WI38 (cell line): Measurements from ENCODE around the gene APOF.

Experiments
- H3K4me3 ChIP-seq: 2 replicates; pipeline ENCODE4 v1.5.1; 2011; ENCODE audit warnings: low read depth, mild to moderate bottlenecking, control low read depth, low read length
- TF ChIP-seq, protein P1 (sequence below): IDR thresholded peaks from 2 replicates; pipeline ENCODE4 v1.5.1; 2012; ENCODE audit warnings: low read depth, mild to moderate bottlenecking, control low read depth, low read length

Gene APOF

DNA sequence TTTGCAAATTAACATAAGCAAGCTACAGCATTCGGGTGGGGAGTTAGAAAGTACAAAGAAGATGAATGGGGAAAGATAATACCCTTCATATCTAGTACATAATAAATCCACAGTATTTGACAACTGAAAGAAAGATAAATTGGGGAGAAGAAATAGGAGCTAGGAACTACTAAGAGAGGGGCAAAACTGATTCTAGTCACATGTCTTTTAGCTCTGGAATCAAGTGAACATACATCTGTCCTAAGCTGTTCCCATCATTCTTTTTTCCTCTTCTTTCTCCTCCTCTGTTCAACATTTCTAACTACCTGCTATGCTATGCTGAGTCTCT is 15.3 kb upstream of the APOF start:
- TF ChIP-seq, protein P1, sequence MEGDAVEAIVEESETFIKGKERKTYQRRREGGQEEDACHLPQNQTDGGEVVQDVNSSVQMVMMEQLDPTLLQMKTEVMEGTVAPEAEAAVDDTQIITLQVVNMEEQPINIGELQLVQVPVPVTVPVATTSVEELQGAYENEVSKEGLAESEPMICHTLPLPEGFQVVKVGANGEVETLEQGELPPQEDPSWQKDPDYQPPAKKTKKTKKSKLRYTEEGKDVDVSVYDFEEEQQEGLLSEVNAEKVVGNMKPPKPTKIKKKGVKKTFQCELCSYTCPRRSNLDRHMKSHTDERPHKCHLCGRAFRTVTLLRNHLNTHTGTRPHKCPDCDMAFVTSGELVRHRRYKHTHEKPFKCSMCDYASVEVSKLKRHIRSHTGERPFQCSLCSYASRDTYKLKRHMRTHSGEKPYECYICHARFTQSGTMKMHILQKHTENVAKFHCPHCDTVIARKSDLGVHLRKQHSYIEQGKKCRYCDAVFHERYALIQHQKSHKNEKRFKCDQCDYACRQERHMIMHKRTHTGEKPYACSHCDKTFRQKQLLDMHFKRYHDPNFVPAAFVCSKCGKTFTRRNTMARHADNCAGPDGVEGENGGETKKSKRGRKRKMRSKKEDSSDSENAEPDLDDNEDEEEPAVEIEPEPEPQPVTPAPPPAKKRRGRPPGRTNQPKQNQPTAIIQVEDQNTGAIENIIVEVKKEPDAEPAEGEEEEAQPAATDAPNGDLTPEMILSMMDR: no peak
- H3K4me3 ChIP-seq: no peak overlapping the region

DNA sequence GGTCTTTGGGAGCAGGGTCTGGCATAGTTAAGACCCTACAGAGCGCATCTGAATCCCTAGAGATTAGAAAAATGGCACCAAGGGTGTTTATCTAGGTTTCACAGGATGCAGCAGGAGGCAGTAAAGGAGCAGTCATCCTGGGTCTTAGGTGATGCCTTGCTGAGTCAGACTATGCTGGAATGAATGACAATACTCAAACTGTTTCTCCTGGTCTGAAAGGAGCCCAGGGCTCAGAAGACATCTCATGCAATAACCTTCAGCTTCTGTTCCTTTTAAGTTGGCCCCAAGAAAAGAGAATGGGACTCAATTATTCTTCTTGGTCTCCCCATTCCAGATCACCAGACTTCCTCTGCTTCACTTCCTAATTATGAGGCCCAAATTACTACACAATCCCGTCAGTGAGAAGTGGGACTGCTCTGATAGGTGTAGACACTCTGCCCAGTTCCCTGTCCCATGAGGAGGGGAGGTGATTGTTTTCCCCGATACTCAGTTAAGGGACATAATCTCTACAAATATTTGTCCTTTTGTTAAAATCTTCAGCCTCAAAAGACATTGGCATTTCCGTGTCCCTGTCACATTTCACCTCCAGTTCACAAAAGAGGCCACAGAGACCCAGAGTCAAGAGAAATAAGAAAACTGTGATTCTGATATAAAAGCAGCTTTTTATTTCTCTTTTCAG is 14.8 kb upstream of the APOF start:
- H3K4me3 ChIP-seq: no peak overlapping the region
- TF ChIP-seq, protein P1: peak; percentile 32

DNA sequence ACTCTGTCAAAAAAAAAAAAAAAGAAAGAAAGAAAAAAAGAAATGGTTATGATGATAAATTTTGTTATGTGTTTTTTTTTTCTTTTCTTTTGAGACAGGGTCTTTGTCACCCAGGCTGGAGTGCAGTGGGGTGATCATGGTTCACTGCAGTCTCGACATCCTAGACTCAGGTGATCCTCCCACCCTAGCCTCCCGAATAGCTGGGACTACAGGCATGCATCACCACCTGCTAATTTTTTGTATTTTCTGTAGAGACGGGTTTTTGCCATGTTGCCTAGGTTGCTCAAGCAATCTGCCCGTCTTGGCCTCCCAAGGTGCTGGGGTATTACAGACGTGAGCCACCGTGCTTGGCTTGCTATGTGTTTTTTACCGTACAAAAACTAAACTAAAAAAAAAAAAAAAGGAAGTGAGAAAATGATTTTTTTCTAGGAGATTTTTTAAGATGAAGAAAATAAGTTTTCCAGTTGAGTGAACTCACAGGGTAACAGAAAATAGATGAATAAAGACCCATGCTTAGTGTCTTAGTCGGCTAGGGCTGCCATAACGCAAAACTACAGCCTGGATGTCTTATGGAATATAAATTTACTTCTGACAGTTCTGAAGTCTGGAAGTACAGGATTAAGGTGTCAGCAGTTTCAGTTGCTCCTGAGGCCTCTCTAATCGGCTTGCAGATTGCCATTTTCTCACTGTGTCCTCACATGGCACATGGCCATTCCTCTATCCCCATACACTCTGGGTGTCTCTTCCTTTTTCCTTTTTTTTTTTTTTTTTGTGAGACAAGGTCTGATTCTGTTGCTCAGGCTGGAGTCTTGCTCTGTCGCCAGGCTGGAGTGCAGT is 13.2 kb upstream of the APOF start:
- H3K4me3 ChIP-seq: no peak overlapping the region
- TF ChIP-seq, protein P1: no peak

DNA sequence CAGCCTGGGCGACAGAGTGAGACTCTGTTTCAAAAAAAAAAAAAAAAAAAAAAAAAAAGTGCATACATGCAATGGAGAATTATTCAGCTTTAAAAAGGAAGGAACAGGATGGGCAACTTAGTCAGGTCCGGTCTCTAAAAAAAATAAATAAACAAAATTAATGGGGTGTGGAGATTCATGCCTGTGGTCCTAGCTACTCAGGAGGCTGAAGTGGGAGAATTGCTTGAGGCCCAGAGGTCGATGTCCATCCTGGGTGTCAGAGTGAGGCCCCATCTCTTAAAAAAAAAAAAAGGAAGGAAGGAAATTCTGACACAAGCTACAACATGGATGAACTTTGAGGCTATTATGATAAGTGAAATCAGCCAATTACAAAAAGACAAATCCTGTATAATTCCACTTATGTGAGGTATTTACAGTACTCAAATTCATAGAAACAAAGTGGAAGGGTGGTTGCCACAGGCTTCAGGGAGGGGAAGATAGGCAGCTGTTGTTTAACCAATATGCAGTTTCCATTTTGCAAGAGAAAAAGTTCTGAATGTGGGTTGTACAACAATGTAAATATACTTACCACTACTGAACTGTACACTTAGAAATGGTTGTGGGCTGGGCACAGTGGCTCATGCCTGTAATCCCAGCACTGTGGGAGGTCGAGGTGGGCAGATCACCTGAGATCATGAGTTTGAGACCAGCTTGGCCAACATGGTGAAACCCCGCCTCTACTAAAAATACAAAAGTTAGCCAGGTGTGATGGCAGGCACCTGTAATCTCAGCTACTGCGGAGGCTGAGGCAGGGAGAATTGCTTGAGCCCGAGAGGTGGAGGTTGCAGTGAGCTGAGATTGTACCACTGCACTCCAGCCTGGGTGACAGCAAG is 12.3 kb upstream of the APOF start:
- no peak overlapping the region for H3K4me3 ChIP-seq
- TF ChIP-seq, protein P1: no peak

DNA sequence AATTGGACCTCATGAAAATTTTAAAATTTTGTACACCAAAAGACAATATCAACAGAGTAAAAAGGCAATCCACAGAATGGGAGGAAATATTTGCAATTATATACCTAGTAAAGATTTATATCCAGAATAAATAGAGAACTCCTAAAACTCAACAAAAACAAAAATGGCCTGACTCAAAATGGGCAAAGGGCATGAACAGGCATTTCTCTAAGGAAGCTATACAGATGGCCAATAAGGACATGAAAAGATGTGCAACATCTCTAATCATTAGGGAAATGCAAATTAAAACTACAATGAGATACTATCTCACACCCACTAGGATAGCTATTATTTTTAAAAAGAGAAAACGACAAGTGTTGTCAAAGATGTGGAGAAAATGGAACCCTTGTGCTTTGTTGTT is 10.9 kb upstream of the APOF start:
- TF ChIP-seq, protein P1: no peak
- H3K4me3 ChIP-seq: no peak overlapping the region

DNA sequence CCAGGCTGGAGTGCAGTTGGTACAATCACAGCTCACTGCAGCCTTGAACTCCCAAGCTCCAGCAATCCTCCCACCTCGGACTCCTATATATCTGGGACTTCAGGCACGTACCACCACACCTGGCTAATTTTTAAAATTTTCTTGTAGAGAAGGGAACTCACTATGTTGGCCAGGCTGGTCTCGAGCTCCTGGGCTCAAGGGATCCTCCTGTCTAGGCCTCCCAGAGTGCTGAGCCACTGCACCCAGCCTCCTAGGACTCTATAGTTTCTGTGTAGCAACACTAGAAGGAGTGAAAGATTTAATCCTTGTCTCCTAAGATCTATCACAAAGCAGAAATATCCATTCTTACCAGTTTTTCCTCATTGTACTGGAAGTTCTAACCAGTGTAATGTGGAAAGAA is 4.3 kb upstream of the APOF start:
- TF ChIP-seq, protein P1: no peak
- no peak overlapping the region for H3K4me3 ChIP-seq
